Activated naive CD4-positive, alpha-beta T cell (primary cell): ENCODE data around the gene CD37.
"Not testable (repeated sequence)": the region's sequence is repeated elsewhere in the genome, so short reads cannot be mapped to it uniquely, and the experiment has no call there.

ENCODE experiments used
- DNase-seq, 4 experiments: peaks; one replicate each; lab custom pipeline; 2025; lab: John Stamatoyannopoulos, UW

CD37 gene

DNA sequence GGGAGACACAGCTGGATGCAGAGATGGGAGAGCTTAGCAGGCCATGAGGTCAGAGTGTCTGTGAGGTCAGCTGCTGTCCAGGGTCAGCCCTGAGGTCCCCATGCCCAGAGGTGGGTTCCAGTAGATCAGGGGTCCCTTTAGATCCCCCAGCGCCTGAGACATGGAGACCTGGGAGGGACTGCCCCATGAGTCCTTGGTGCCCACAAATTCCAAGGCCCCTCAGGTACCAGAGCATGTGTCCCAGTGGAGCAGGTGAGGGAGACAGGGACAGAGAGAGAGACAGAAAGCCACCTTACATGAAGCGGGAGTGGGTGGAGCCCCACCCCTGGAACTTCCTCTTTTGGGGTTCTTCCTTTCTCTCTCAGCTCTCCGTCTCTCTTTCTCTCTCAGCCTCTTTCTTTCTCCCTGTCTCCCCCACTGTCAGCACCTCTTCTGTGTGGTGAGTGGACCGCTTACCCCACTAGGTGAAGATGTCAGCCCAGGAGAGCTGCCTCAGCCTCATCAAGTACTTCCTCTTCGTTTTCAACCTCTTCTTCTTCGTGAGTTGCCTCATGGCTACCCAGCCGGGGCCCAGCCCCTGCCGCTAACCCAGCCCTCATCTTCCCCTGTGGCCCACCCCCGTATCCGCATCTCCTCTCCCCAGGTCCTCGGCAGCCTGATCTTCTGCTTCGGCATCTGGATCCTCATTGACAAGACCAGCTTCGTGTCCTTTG lies at the start of gene CD37:
Gene CD37, plus strand, starts transcription at position 336 of the 713 bp plus-strand sequence. Its CDS starts 135 bp downstream, at position 471.
- DNase-seq: peak in 3 of 4 experiments; percentile 15 to 50 (median 23)

DNA sequence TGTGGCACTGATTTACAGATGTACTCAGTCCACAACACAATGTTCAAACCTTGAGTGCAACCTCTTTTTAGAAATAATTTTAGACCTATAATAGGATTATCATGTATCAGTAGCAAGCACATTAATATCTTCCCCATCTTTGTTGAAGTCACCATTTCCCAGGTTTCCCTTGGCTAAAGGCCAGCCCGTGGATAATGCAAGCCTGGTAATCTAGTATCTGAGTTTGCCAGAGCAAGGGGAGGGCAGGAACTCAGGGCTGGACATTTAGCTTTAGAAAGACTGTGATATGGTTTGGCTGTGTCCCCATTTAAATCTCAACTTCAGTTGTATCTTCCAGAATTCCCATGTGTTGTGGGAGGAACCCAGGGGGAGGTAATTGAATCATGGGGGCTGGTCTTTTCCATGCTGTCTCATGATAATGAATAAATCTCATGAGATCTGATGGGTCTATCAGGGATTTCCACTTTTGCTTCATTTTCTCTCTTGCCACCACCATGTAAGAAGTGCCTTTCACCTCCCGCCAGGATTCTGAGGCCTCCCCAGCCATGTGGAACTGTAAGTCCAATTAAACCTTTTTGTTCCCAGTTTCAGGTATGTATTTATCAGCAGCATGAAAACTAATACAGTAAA lies 48.0 kb upstream of the CD37 start:
- DNase-seq: no peak

GRCh38 chr19:49288205-49288604 lies 47.0 kb upstream of the CD37 start:
- not testable (repeated sequence) for DNase-seq

GRCh38 chr19:49289286-49289685 lies 45.9 kb upstream of the CD37 start:
- not testable (repeated sequence) for DNase-seq

- DNase-seq: no peak
Measured at GRCh38 chr19:49290517-49290916, 44.7 kb upstream of the CD37 start.

DNA sequence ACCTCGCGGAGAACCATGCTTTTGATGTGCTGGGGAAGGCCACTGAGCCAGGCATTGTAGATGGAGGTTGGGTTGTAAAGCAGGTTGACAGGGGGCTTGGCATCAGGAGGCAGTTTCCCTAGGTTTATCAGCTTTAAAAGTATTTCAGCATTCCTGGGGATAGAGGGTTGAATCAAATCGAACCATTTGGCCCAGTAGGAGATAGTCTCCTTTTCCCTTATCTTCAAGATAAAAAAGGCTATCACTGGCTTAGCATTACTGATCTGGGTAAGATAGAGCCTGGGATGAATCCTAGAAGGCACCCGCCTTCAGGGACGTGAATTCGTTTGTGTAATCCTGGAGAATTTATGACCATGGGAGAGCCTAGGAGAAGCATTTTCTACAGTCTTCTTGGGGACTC lies 40.8 kb upstream of the CD37 start:
- no peak for DNase-seq

- DNase-seq: no peak
Measured at GRCh38 chr19:49295208-49295880, 39.9 kb upstream of the CD37 start.

GRCh38 chr19:49297403-49297802 lies 37.8 kb upstream of the CD37 start:
- DNase-seq: no peak

- not testable (repeated sequence) for DNase-seq
Measured at GRCh38 chr19:49298653-49299052, 36.6 kb upstream of the CD37 start.

GRCh38 chr19:49301165-49301865 lies 33.9 kb upstream of the CD37 start:
- peak; percentile 52 to 72 (median 67) for DNase-seq

- no peak for DNase-seq
Measured at GRCh38 chr19:49301866-49302252, 33.3 kb upstream of the CD37 start.

DNA sequence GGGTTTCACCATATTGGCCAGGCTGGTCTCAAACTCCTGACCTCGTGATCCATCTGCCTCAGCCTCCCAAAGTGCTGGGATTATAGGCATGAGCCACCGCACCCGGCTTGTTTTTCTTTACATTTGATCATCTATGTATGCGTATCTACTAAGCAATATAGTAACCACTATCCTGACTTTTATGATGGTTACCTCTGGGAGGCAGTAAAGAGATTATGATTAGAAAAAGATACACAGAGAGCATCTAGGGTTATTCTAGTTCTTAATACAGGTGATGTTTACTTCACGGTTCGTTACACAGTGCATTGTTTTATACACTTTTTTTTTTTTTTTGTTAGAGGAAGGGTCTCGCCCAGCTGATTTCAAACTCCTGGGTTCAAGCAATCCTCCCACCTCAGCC lies 28.5 kb upstream of the CD37 start:
- DNase-seq: not testable (repeated sequence)

GRCh38 chr19:49309087-49309486 lies 26.1 kb upstream of the CD37 start:
- DNase-seq: no peak

DNA sequence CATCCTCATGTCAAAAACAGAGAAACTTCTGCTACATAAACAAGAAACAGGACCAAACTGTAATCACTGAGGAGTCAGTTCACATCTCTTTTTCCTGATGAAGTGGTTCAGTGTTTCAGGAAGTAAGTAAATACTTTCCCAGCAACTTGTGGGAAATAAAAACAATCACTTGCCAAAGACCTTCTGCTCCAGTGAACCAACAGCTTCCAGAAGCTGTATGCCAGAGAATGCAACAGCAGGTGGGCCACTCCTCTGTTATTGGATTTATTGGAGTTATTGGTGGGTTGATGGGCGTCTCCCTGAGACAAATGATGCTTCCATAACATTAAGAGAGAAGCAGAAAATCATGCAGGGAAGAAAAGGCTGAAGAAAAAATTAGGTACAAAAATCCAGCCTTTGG lies 20.1 kb upstream of the CD37 start:
- no peak for DNase-seq

GRCh38 chr19:49316284-49316683 lies 18.9 kb upstream of the CD37 start:
- no peak for DNase-seq

- DNase-seq: no peak
Measured at GRCh38 chr19:49318296-49318695, 16.9 kb upstream of the CD37 start.

DNA sequence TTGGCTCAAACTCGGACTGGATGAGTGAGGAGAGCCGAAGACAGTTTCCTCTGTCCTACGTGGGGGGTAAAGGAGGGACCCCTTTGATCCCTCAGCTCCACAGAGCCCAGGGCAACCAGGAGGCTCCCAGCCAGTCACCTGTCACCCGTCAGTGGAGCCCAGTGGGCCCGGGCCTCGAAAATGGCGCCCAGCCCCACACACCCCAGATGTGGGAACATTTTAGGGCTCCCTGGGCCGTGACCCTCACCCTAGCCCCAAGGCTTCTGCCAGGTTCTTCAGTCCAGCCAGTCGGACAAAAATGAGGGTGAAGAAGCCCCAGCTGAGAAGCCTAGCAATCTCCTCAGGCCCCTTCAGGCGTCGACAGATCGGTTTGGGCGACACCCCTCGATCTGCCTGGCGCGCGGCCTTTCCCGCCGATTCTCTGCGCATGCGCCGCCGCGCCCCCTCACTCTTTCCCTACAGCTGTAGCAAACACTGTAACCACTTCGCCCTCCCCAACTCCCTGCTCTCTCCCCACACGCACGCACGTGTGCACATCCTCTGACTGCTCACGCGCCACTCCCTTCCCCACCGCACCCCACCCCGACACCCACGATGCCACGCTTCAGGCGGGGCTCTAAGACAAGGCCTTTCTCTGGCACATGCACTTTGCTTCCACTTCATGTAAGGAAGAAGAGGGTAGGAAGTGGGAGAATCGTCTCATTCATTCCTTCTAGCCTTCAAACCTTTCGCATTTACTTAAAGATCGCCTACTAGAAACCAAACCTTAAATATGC lies 10.2 kb upstream of the CD37 start, which contains the start of gene SLC6A16:
Gene SLC6A16, minus strand, starts transcription at position 391 of the 776 bp plus-strand sequence. CDS start 13,844 bp downstream, outside the sequence.
- no peak for DNase-seq

- DNase-seq: not testable (repeated sequence)
Measured at GRCh38 chr19:49325756-49326155, 9.4 kb upstream of the CD37 start.

DNA sequence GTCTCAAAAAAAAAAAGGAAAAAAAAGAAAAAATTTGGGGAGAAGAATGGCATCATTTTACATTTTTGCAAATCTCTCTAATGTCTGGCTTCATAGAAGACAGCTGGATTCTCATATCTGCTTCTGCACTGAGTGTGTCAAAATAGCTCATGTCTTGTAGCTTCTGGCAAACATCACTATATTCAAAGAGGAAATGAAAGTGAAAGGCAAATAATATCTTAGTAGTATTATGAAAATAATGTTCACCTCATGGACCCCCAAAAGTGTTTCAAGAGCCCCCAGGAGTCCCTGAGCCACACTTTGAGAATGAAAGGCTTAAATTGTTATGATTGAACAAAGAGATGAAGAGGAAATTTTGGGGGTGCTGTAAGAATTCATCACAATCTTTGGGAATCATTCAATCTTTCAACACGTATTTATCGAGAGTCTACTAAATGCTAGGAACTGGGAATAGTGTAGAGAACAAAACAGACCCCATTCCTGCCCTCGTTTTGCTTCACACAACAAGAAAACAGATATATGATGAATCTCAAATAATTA lies 9.0 kb upstream of the CD37 start:
- no peak for DNase-seq

DNA sequence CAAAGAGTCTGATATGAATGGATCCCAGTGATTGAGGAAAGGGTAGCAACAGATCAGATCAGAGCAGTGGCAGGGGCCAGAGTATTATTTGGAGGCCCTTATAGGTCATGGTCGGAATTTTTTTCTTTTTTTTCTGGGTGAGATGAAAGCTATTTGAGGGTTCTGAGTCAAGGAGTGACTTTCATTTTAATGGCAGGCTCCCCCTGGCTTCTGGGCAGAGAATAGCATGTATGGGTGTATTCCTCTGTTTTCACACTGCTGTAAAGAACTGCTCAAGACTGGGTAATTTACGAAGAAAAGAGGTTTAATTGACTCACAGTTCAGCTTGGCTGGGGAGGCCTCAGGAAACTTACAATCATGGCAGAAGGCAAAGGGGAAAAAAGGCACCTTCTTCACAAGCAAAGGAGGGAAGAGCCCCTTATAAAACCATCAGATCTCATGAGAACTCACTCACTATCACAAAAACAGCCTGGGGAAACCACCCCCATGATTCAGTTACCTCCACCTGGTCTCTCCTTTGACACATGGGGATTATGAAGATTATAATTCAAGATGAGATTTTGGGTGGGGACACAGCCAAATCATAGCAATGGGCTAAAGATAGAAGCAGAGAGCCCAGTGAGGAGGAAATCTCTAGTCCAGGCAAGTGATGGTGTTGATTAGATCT lies 7.2 kb upstream of the CD37 start:
- no peak for DNase-seq

GRCh38 chr19:49328741-49329140 lies 6.5 kb upstream of the CD37 start:
- DNase-seq: no peak
